Activated effector memory CD4-positive, alpha-beta T cell treated with anti-CD3 and anti-CD28 coated beads, Interleukin-2, amount 50 U/mL, for 16 hours (primary cell): ENCODE measurements around the gene DPP9.
A peak's percentile ranks its signal among the peaks of the same experiment; 100 is the strongest.
"Not testable (repeated sequence)": the region's sequence is repeated elsewhere in the genome, so short reads cannot be mapped to it uniquely, and the experiment has no call there.

ENCODE experiments used
- DNase-seq: peaks from one replicate; pipeline ENCODE4 v3.0.0-alpha.2; 2020

Gene DPP9

DNA sequence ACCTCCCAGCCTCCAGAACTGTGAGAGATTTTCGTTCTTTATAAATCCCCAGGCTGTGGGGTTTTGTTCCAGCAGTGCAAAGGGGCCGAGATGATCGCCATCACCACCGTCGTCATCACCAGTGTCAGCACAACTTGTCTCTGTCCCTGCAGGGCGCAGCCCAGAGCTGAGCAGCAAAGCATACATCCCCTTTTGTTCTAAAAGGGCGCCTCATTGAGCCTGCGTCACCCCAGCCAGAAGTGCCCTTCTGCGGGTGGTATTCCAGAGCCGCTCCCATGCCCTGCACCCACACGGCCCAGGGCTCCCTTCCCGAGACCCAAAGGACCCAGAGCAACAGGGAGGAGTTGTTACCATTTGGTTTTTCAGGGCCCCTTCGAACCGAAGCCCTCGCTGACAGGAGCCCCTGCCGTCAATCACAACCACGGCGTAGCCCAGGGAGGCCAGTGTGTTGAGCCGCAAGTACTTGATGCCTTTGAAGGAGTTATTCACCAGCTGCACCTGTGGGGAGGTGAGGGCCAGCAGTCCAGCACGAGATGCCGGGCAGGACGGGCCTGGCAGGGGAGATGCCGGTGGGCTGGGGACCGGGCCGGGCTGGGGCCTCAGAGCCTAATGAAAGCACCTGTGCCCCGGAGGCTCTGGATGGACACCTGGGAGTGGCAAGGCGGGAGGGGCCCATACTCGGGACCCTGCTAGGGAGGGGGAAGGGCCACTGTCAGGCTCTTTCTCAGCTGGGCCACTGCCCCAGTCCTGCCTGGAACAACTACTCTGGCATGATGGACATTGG, 39.1 kb downstream of the DPP9 start:
- DNase-seq = no peak

DNA sequence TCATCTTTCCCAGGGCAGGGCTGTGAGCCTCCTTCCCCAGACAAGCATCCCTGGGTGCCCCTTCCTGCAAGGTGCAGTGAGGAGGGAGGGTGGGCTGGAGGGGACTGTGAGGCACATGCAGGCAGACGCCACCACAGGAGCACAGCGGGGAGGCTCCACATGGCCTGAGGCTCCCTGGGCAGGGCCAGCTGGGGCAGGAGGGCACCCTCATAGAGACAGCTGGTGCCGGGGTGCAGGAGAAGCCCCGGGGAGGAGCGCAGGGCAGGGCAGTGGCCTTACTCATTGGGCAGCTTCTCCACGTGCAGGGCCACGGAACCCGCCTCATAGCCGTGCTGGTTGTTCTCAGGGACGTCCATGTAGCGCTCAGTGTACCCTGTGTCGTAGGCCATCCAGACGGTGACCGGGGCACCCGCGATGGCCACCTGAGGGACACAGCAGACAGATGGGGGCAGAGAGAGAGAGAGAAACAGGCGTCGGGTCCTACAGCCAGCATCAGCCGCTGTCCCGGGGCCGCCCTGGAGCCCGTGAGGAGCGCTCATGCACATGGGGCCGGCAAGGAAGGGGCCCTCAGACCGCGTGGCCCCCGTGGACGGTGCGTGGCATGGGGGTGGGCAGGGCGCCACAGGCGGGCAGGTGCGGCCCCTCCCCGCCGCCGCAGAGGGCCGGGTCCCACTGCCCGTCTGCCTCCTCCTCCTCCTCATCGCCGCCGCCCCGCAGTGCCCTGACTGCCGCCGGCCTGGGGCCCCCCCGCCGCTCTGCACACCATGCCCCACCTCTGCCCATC, 41.0 kb downstream of the DPP9 start:
- no peak for DNase-seq

DNA sequence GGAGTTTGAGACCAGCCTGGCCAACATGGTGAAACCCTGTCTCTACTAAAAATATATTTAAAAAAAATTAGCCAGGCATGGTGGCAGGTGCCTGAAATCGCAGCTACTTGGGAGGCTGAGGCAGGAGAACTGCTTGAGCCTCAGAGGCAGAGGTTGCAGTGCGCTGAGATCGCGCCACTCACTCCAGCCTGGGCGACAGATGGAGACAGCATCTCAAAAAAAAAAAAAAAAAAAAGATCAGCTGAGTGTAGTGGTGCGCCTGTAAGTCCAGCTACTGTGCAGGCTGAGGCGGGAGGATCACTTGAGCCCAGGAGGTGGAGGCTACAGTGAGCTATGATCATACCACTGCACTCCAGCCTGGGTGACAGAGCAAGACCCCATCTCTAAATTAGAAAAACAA, 43.6 kb downstream of the DPP9 start:
- not testable (repeated sequence) for DNase-seq

DNA sequence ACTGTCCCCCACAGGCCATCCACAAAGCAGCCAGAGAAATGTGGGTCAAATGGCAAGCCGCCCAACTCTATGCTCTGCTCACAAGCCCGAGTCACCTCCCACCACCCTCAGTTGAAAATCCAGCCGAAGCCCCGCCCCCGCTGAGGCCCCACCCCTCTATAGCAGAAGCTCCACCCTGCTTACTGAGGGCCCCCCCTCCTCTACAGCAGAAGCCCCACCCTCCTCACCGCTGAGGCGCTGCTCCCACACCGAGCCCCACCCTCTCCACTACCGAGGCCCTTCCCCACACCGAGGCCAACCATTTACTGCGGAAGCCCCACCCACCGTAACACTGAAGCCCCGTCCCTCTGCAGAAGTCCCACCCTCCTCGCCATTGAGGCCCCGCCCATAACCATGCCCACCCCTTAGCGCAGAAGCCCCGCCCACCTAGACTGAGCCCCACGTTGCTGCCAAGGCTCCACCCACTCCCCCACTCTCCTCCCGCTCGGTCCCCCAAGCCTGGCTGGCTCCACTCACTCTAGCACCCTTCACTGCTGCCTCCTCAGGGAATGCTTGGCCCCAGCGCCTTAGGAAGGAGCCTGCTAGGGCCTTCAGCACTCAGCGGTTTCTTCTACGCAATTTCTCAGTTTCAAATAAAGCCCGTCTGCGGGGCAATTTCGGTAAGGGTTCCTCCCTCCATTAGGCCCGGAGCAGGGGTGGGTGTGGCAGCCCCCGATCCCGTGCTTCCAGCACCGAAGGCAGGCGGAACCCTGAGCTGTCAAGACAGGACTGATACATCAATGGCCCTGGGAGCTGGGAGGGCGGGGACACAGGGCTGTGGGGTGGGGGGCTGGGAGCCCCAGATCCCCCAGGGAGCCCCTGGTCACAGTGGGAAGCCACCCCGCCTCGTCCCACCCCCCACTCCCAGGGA, 44.5 kb downstream of the DPP9 start:
- no peak for DNase-seq

DNA sequence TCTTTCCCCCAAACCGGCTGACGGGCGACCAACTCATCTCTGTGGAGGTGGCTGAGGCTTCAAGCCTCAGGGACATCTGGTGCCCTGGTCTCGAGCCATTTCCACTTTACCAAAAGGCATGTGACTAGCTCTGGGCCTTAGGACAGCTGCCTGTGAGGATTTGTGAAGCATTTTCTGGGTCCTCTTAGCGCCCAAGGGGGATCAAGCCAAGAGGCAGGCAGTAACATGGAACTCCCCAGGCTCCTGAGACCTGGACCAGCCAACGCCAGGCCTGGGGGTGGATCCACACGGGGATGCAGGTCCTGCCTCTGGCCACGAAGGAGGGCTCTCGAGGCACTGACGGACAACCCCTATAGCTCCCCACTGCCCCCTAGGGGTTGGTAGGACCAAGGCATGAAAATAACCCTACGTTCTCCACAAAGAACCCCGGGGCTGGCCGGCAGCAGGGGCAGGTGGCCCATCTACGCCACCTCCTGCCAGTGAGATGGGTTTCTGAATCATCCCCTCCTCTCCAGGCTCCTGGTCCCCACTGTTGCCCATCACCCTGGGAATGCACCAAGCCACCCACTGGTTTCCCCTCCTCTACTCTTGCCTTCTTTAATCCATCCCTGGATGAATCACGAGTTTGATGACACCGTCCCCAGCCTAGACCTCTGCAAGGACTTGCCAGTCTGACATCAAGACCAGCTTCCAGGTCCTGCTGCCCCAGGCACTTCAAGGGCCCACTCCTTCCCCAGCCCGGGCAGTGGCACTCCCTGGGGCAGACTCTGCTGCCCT, 46.5 kb downstream of the DPP9 start:
- DNase-seq = no peak

DNA sequence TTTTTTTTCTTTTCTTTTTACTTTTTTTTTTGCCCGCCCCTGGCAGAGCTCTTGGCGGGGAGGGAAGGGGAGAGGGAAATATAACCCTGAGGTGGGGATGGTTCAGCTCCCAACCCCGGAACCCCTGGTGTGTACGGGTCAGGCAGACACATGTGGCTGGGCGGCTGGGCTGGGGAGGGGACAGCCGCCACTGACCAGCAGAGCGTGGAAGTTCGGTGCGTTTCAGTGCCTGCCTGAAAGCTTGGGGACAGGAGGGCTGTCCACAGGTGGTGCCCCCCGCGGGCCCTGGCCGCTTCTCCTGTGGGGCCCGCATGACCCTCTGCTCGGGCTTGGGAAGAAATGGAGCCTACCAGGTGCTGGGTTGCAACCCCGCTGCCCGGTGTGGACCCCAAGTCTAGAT, 48.3 kb downstream of the DPP9 start:
- no peak for DNase-seq

DNA sequence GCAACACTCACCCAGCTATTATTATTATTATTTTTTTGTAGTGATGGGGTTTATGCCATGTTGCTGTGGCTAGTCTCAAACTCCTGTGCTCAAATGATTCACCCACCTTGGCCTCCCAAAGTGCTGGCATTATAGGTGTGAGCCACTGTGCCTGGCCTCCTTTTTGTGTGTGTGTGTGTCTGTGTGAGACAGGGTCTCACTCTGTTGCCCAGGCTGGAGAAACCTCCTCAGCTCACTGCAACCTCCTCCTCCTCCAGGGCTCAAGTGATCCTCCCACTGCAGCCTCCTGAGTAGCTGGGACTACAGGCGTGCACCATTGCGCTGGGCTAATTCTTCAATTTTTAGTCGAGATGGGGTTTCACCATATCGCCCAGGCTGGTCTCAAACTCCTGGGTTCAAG, 49.9 kb downstream of the DPP9 start:
- no peak for DNase-seq

DNA sequence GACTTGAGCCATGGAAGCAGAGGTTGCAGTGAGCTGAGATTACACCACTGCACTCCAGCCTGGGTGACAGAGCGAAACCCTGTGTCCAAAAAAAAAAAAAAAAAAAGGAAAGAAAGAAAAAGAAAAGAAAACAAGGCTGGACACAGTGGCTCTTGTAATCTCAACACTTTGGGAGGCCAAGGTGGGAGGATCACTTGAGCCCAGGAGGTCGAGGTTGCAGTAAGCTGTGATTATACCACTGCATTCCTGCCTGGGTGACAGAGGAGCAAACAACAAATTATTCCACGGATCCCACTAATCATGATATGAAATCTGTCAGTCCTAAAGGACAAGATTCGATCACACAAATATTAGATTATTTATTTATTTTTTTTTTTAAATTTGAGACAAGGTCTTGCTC, 50.4 kb downstream of the DPP9 start:
- no peak for DNase-seq

DNA sequence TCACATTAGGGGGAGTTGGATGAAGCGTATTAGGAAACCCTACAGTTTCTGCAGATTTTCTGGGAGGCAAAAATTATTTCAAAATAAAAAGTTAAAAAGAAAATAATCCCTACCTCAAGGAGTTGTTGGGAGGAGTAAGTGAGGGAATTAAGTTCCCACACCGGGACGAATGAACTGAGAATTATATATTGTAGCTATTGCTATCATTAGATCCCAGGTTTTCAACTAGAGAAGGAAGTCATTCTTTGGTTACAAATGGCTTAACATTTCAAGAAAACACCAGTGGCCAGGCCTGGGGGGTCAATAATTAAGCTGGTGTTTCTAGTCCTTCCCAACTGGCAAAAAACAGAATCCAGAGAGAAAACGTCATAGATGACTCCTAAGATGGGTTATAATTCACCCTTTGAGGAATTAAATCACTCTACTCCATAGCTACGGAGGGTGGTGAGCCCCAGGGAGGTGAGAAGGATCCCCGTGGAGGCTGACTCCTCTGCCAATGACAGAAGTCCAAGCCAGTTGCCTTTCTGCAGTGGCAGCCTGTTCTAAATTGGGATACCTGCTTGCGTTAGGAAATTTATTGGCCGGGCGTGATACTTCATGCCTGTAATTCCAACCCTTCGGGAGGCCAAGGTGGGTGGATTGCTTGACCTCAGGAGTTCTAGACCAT, 52.3 kb downstream of the DPP9 start:
- DNase-seq = no peak

DNA sequence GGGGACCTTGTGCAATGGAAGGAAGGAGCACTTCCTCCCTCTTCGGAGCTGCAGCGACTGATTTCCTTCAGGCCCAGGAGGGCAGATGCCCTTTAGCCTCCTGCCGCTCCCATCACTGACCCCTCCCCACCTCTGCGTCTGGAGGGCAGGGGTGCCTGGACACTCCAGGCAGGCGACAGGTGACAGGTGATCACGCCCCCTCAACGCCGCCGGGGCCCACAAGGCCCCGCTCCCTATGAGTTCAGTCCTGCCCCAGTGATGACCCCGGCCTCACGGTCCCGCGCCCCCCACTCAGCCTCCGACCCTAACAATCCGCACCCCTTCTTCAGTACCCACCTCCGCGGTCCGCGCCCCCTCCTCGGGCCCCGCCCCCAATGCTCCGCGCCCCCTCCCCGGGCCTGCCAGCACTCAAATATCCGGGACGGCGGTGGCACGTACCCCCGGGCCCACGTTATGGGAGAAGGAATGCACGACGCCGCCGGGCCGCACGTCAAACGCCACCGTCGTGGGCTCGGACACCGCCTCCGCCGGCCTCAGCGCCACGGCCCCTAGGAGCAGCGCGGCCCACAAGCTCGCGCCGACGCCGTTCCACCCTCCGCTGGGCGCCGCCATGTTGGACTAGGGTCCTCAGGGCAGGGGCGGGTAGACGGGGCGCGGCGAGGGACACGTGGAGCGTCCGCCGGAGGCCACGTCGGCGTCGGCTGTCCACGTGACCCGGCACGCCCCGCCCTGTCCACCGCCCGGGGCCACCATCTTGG, 53.7 kb downstream of the DPP9 start, which contains the start of gene MYDGF:
TSS of gene MYDGF (minus strand) at position 620 of the 758 bp plus-strand sequence. CDS start at position 612, 8 bp downstream.
- DNase-seq = peak; percentile 98

DNA sequence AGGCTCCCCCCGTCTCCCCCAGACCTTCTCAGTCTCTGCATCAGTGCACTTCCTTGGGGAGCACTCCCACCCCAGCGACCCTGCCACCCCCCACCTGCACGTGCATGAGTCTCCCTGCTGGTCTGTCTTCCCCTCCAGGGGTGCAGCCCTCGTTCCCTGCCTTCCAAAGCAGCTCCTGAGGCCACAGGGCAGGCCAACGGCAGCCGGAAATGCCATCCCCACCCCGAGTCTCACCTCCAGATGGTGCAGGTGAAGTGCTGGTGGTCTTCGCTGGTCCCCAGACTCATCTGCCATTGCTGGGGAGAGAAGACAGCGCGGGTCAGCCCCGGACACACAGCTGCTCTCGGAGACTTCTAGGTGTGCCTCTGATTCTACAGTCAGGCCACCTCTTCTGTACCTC, 59.0 kb downstream of the DPP9 start:
- no peak for DNase-seq

DNA sequence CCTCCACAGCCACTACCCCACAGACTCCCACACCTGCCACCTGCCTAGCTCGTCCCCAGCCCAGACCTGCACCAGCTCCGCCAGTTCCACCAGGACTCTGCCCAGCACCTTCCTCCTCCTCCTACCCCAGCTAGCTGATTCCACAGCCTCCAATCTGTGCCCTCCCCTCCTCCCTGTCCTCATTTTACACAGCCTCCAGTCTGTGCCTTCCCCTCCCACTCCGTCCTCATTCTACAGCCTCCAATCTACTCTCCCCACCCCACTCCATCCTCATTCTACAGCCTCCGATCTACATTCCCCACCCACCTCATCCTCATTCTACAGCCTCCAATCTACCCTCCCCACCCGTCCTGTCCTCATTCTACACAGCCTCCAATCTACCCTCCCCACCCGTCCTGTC, 60.8 kb downstream of the DPP9 start:
- no peak for DNase-seq

DNA sequence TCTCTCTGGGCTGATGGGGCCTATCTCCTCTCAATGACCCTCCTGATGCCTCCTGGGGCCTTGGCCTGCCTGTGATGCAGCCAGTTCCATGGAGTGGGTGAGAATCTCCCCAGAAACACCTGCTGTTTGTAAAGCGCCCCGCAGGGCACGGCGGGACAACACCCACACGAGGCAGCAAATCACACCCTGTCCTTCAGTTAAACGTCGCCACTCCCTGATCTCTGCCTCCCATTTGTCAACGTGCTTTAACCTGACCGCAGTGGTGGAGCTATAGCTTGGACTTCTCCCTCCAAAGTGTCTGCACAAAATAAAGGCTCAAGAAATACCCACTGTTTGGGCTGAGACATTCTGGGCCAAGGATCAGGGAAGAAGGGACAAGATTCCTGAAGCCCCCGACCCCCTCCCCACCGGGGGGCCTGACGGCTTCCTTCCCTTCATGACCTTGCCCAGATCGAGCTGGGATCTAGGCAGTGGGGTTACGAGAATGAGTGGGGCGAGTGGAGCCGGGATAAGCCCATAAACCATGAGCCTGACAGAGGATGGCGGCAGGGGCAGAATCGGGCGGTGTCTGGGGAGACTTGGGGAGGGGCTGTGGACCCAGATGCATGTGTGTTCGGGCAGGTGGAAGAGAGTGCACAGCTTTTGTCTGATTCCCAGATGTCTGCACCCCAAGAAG, 61.5 kb downstream of the DPP9 start:
- DNase-seq = no peak

DNA sequence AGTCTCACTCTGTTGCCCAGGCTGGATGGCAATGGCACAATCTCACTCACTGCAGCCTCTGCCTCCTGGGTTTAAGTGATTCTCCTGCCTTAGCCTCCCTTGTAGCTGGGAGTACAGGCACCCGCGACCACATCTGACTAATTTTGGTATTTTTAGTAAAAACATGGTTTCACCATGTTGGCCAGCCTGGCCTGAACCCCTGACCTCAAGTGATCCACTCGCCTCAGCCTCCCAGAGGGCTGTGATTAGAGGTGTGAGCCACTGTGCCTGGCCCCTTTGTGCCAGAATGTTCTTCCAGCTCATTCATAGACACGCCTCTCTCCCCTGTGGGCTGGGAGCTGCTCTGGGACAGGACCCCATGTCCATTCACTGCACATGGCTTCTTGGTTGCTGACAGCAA, 62.6 kb downstream of the DPP9 start:
- no peak for DNase-seq

DNA sequence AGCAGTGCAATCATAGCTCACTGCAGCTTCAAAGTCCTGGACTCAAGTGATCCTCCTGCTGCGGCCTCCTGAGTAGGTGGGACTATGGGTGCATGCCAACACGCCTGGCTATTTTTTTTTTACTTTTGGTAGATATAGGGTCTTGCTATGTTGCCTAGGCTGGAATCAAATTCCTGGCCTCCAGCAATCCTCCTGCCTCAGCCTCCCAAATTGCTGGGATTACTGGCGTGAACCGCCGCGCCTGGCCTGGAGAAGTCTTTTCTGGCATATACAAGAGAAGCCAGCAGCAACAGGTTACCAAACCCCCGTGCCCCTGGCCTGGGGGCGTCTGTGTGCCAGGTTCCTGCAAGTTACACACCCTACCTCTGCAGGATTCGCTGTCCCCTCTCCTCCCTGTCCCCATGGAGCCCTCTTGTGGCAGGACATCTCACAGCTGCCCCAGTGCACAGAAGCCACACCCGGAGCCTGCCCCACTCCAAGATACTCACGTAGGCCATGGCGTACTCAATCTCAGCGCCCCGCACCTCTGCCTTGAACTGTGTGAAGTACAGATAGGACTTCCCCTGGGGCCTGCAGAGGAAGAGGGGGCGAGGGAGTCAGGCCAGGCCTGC, 63.4 kb downstream of the DPP9 start:
- no peak for DNase-seq

DNA sequence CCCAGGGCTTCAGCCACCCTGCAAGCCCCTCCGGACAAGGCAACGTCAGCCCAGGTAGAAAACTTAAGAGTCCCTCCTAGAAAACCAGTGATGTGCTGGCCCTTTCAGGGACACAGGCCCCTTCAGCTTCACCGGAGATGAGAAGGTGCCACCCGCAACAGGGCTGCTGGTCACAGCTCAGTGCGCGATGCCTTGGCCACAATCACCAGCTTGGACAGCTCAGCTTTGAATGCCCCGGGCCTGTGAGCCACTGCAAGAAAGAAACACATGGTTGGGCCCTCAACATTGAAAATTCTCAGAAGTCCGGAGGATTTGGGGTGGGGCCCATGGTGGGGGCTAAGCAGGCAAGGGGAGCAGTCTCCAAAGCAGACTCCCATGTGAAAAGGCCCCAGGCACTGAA, 65.8 kb downstream of the DPP9 start:
- no peak for DNase-seq

DNA sequence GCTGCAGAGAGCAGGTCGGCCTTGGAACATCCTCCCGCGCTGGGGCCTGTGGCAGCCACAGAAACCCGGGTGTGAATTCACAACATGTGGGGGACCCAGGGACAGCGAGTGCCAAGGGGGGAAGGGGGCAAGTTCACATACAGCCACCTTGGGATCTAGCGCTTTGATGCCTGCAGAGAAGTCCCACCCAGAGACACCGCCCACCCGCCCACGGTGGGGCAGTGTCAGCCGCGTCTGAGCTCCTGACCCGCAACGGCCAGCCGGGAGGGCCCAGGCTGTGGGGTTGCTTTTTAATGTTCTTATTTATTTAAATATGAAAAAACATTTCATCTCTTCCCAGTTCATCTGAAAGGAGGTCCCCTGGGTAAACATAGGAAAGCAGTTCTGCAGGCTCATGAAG, 66.4 kb downstream of the DPP9 start:
- DNase-seq = no peak

DNA sequence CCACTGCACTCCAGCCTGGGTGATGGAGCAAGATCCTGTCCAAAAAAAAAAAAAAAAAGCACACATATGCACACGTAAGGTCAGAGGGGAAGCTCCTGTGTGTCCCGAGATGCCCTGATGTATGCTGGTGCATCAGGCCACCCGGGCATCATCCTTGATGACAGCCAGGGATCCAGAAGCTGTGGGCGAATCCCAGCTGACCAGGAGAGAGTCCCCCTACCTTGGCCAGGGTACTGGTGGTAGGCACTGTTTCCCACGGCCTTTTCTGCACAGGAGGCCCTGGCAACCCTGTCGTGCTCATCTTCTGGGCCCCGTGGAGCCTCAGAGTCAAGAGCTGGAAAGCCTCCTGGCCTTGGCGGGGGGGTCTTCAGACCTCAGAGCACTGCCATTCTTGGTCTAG, 67.5 kb downstream of the DPP9 start:
- no peak for DNase-seq

DNA sequence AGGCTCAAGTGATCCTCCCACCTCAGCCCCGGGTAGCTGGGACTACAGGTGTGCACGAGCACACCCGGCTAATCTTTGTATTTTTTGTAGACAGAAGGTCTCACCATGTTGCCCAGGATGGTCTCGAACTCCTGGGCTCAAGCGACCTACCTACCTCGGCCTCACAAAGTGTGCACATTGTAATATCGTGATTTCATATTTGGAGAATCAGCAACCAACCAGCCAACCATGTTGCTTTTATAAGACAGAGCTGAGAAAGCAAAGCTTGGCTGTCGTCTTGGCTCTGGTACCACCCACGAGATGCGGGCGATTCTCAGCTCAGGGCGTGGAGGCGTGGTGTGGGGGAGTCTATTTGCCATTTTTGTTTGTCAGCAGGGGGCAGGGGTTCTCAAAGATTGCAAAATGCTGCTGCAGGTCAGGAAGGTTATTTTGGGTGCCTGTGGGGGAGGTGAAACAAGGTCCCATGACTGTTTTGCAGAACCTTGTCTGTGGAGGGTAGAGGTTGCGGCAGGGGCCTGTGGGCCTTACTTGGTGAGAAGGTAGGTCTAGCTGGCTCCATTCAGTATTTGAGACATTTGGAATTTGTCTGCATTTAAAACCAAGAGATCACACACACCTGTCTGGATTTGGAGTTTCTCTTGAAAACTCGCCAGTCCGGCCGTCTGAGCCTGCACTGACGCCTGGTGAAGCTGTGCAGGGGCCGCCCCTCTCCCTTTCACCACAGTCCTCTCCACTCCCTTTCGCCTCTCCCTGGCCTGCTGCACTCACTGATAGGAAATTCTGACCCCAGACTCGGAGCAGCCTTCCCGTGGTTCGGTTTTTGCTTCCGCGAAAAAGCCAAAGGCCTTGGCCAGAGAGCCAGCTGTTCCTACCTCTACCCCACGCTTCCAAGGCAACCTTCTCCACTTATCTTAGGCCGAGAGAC, 68.9 kb downstream of the DPP9 start:
- no peak for DNase-seq
